Neural cell (in vitro differentiated cells): ENCODE measurements around the gene CUX1.

ENCODE experiments used
- EP300 ChIP-seq: fragments of 450-650 bp; conservative IDR thresholded peaks from 2 replicates; pipeline ENCODE4 v1.6.1; 2014; ENCODE audit warnings: antibody characterized with exemption, mild to moderate bottlenecking, moderate library complexity; ENCODE audit not compliant: poor library complexity, severe bottlenecking
- EZH2 ChIP-seq: fragments of 200-600, 300-800 bp; shearing (Covaris generic), sonication (generic); IDR thresholded peaks from 2 replicates; pipeline ENCODE4 v1.6.1; 2014; ENCODE audit warnings: antibody characterized with exemption, low read length, borderline replicate concordance, mild to moderate bottlenecking; ENCODE audit not compliant: insufficient read depth, poor library complexity, severe bottlenecking
- TF ChIP-seq, protein P1 (sequence below): fragments of 450-650 bp; IDR thresholded peaks from 2 replicates; pipeline ENCODE4 v1.5.1; 2014; ENCODE audit warnings: antibody characterized with exemption, mild to moderate bottlenecking, moderate library complexity; ENCODE audit not compliant: poor library complexity, severe bottlenecking

DNA sequence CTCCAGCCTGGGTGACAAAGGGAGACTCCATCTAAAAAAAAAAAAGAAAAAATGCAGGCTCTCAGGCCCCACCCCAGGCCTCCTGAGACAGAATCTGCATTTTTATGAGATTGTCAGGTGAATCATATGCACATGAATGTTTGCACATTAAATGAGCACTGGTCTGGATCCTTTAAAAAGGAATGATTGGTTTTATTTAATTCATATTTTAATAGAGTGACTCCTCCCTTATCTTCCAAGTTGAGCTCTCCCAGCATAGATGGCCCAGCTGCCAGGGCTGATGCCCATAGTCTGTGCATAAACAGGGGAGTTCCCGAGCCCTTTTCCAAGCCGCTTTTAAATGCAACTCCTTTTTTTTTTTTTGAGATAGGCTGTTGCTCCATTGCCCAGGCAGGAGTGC lies 28.5 kb downstream of the CUX1 start:
- TF ChIP-seq, protein P1, sequence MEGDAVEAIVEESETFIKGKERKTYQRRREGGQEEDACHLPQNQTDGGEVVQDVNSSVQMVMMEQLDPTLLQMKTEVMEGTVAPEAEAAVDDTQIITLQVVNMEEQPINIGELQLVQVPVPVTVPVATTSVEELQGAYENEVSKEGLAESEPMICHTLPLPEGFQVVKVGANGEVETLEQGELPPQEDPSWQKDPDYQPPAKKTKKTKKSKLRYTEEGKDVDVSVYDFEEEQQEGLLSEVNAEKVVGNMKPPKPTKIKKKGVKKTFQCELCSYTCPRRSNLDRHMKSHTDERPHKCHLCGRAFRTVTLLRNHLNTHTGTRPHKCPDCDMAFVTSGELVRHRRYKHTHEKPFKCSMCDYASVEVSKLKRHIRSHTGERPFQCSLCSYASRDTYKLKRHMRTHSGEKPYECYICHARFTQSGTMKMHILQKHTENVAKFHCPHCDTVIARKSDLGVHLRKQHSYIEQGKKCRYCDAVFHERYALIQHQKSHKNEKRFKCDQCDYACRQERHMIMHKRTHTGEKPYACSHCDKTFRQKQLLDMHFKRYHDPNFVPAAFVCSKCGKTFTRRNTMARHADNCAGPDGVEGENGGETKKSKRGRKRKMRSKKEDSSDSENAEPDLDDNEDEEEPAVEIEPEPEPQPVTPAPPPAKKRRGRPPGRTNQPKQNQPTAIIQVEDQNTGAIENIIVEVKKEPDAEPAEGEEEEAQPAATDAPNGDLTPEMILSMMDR, result no peak
- TF ChIP-seq EP300 (no peak), EZH2 (no peak)
